PC-3 (cell line): Measurements from ENCODE around the gene TSC22D3.

ENCODE experiments used
- CTCF ChIP-seq: fragments of 300-600 bp; sonication (generic); conservative IDR thresholded peaks from 2 replicates; pipeline ENCODE4 v1.5.1; 2017; ENCODE audit warnings: antibody characterized with exemption, low read depth, mild to moderate bottlenecking, low read length
- EZH2 ChIP-seq: fragments of 300-600 bp; sonication (generic); IDR thresholded peaks from one replicate; pipeline ENCODE4 v1.6.1; 2017; ENCODE audit warnings: antibody characterized with exemption, mild to moderate bottlenecking, low read length; ENCODE audit not compliant: unreplicated experiment
- EZH2phosphoT487 ChIP-seq: fragments of 300-600 bp; sonication (generic); IDR thresholded peaks from 2 replicates; pipeline ENCODE4 v1.6.1; 2018; ENCODE audit warnings: mild to moderate bottlenecking, antibody characterized with exemption, low read length, borderline replicate concordance

- TF ChIP-seq CTCF, result no peak
- TF ChIP-seq EZH2, result no peak
- TF ChIP-seq EZH2phosphoT487, result no peak
Observed at GRCh38 chrX:107769581-107770317, 5.8 kb downstream of the TSC22D3 start.
